Mesangial cell (primary cell): ENCODE results near the gene ZNF474. TPM values are rescaled to one million over a fixed set of nuclear protein-coding genes. Genes with fewer than 3 reads are reported as not detected.

ENCODE experiments used
- total RNA-seq: library from RNA; depleted of rRNA; stranded (reverse); fragments of >200 nt; gene quantifications from 2 replicates; pipeline ENCODE4 v1.2.3, GENCODE V29; 2015

Gene ZNF474
- total RNA-seq = 0.13 TPM in 1 of 2 replicates, not detected in the other

GRCh38 chr5:122129306-122129705 lies at the start of gene ZNF474:
Gene ZNF474, plus strand, starts transcription at chr5:122129546. Its CDS starts 22,445 bp downstream, at chr5:122151991.

Other genes with a start within 250 kb of the ZNF474 start
- 4.1 and 8.5 TPM in 2 replicates for gene SRFBP1, start 167.6 kb upstream of the ZNF474 start, total RNA-seq
- gene LOX, start 51.3 kb upstream of the ZNF474 start, total RNA-seq = 63.2 and 134 TPM in 2 replicates
- 0.81 and 5.2 TPM in 2 replicates for gene SNCAIP, start 182.7 kb downstream of the ZNF474 start, total RNA-seq